ENCODE results near the gene ATP5F1D.

Gene ATP5F1D

DNA sequence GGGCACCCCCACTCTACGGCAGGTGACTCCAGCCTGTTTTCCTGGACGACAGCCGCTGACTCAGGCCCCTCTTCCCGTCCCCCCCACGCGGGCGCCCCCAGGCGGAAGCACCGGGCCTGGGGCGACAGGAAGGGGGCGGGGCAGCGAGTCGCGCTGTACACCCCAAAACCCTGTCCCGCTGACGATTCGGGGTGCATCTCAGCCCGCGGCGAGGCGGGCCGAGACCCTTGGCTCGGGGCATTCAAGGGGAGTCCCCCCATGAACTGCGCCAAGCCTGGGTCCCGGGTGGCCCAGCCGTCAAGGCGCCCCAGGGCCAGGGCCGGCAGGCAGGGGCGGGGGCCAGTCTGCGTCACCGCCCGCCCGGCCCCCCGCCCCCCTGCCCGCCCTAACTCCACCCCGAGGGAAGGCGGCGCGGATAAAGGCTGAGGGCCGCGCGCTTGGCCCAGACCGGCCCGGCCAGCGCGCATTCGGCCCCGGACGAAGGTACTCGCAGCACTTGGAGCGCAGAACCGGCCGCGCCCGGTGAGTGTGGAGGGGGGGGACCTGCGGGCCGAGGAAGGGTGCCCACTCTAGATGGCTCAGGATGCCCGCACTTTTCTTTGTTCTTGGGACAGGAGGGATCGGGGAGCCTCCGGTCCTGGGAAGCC is 6.7 kb downstream of the ATP5F1D start, which contains the start of gene MIDN:
TSS of gene MIDN (plus strand) at position 445 of the 647 bp plus-strand sequence. CDS start 1,714 bp downstream, outside the sequence.
- no peak for DNase-seq (ENCODE audit: low read depth)

DNA sequence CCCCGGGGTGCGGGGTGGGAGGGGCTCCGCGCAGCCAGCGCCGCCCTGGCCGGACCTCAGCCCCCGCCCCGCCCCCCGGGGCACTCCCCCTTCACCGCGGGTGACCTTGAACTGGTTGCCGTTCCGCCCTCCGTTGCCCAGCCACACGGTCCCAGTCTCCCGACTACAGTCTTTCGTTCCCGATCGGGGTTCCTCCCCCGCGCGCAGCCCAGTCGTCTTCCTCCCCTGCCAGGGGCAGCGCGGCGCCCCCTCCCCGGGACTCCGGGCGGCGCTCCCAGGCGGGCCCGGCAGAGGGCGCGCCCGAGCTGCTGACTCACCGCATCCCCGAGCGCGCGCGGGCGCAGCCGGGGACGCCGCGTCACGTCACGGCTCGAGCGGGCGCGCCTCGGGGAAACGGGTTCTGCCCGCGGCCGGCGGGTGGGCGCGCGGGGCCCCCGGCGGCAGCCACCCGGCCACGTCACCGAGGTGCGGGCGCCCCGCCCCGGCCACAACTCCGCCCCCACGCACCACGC is 7.3 kb downstream of the ATP5F1D start:
- DNase-seq (ENCODE audit: low read depth) = peak; percentile 76

DNA sequence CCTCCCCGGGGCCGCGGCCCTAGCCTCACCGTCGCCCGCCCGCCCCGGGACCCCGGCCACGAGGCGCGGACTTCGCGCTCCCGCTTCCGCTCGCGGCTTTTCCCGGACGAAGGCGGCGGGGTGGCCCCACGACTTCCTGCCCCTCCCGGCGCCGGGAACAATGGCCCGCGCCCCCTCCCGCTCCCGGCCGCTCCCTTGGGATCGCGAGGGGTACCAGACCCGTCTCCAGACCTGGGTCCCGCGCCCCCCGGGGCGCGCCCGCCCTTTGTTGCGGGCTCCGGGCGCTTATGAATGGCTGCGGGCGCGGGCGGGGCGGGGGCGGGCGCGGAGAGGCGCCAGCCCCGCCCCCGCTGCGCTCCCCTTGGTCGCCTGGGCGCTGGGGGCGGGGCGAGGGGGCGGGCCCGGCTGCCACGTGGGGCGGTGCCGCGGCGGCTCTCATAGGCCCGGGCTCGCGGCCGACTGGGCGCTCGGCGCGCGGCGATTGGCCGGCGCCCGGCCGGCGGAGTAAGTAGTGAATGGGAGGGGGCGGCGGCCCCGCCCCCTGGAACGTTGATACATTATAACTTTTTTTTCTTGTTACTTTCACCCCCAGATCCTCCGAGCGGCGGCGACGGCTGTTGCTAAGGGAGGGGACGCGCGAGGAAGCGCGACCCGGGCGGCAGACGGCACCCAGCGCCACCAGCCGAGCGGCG is 7.9 kb downstream of the ATP5F1D start:
- DNase-seq (ENCODE audit: low read depth) = peak; percentile 92

- DNase-seq (ENCODE audit: low read depth) = no peak
Measured at GRCh38 chr19:1249990-1250436, 8.5 kb downstream of the ATP5F1D start.

DNA sequence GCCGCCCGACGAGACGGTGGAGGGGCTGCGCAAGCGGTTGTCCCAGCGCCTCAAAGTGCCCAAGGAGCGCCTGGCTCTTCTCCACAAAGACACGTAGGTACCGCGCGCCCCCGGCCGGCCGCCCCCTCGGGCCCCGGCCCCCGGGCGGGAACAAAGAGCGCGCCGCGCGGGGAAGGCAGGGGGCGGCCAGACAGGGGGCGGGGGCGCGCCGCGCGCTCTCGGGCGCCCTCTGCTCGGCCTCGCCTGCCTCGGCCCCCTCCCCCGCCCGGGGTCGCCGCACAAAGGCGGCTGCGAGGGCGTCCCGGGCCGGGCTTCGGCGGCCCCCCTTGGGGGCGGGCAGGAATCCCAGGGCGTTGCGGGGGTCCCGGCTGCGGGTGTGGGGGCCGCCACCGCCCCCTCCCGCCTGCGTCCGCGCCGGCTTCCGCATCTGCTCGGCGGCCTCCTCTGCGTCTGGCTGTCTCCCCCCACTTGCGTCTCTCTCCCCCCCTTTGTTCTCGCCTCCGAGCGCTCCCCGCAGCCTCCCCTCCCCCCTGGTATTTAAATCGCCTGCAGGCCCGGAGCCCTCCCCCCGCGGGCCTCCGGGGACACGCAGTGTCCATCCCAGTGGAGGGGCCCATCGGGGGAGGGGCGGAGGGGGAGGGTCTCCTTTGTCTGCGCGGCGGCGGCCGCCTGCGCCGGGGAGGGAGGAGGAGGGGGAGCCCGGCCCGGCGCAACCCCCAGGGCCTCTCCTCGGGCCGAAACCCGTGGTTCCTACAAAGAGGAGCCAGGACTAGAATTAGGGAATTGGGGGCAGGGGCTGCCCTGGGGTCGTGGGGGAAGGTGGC is 9.1 kb downstream of the ATP5F1D start:
- DNase-seq (ENCODE audit: low read depth) = no peak

GRCh38 chr19:1251330-1252220 is 10.0 kb downstream of the ATP5F1D start:
- DNase-seq (ENCODE audit: low read depth) = no peak

- no peak for DNase-seq (ENCODE audit: low read depth)
Measured at GRCh38 chr19:1252221-1252820, 10.8 kb downstream of the ATP5F1D start.

- DNase-seq (ENCODE audit: low read depth) = no peak
Measured at GRCh38 chr19:1252821-1253513, 11.4 kb downstream of the ATP5F1D start.

GRCh38 chr19:1253514-1254080 is 12.0 kb downstream of the ATP5F1D start:
- no peak for DNase-seq (ENCODE audit: low read depth)

- no peak for DNase-seq (ENCODE audit: low read depth)
Measured at GRCh38 chr19:1254081-1254527, 12.6 kb downstream of the ATP5F1D start.

GRCh38 chr19:1254530-1255185 is 13.1 kb downstream of the ATP5F1D start:
- DNase-seq (ENCODE audit: low read depth) = no peak

DNA sequence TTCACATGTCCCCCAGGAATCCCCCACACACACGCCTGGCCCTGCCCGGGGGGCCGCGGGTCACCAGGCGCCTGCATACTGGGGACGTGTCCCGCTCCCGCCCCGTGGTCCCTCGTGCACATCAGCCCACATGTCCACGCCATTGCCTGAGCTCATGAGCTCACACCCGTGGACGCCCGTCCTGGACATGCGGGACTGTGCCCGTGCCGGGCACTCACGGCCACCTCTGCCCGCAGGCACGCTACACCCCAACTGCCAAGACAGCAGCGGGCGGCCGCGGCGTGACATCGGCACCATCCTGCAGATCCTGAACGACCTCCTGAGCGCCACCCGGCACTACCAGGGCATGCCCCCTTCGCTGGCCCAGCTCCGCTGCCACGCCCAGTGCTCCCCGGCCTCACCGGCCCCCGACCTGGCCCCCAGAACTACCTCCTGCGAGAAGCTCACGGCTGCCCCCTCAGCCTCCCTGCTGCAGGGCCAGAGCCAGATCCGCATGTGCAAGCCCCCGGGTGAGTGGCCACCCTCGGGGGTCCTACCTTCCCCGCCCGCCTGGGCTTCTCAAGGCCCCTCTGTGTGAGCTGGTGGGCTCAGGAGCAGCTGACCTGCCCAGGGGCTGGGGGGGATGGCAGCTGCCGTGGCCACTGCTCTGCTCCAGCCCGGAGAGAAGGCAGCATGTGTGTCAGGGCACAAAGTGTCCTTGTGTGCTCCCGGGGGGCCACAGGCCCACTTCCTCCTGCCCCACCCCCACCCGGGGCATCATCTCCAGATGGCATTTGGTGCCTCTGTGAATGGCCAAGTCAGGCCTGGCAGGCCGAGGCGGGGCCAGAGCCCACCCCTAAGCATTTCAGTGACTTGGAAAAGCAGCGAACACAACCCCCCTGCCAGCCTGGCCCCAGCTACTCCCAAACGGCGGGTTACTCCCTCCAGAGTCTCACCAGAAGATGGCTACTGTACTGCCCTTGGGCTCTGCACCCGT is 13.9 kb downstream of the ATP5F1D start:
- no peak for DNase-seq (ENCODE audit: low read depth)

GRCh38 chr19:1256646-1257474 is 15.3 kb downstream of the ATP5F1D start:
- DNase-seq (ENCODE audit: low read depth) = no peak

DNA sequence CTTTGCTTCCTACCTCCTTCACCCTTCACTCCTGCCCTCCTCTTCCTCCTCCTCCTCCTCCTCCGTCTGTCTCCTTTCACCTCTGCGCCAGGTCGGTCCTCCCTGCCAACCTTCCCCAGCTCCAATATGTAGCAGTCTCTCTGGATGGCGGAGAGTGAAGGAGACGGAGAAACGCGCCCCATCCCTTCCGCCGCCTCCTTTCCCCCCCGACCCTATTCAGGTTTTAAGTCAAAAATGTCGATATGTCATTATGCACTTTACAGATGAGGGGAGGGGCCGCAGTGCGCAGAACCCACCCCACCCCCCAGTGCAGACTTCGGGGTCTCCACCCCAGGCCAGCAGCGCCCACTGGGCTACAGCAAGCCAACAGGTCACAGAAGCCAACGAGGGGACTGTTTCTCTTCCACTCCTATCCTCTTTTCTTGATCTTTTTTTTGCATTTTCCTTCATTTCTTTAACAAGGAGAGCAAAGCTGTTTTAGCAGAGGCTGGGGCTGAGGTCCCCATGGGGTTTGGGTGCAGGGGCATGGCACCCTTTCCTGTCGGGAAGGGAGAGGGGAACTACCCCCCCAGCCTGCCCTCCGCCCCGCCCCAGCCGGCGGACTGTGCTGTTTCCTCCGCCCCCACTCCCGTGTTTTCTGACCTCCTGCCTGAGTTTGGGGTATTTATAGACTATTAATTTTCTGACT is 16.1 kb downstream of the ATP5F1D start:
- no peak for DNase-seq (ENCODE audit: low read depth)

GRCh38 chr19:1258163-1258492 is 16.6 kb downstream of the ATP5F1D start:
- DNase-seq (ENCODE audit: low read depth) = no peak

GRCh38 chr19:1258707-1259205 is 17.2 kb downstream of the ATP5F1D start:
- no peak for DNase-seq (ENCODE audit: low read depth)
